ENCODE measurements around the gene TMEM63C. TPM values are rescaled to one million over a fixed set of nuclear protein-coding genes. Genes with fewer than 3 reads are reported as not detected.
"Not testable (repeated sequence)": the region's sequence is repeated elsewhere in the genome, so short reads cannot be mapped to it uniquely, and the experiment has no call there.

Gene TMEM63C
- total RNA-seq, 1 donor from 2014 or later, result 1.1 TPM

- Histone ChIP-seq H3K27me3 (ENCODE audit: control insufficient read depth, insufficient read depth, low read length) (no peaks in the 10 kb centered on the region), H3K36me3 (ENCODE audit: control insufficient read depth, insufficient read depth, low read length) (no peaks in the 10 kb centered on the region), H3K4me3 (ENCODE audit: low read depth, low read length) (no peak overlapping the region)
- no peak for DNase-seq (ENCODE audit: low read depth)
- no peak for TF ChIP-seq CTCF (IDR thresholded peaks at IDR 0.05; ENCODE audit: insufficient read depth, low read length, poor library complexity, severe bottlenecking)
Observed at GRCh38 chr14:77170045-77170444, 11.6 kb upstream of the TMEM63C start.

GRCh38 chr14:77172916-77173315 lies 8.7 kb upstream of the TMEM63C start:
- Histone ChIP-seq H3K36me3 (ENCODE audit: control insufficient read depth, insufficient read depth, low read length) (no peaks in the 10 kb centered on the region), H3K27me3 (ENCODE audit: control insufficient read depth, insufficient read depth, low read length) (no peaks in the 10 kb centered on the region), H3K4me3 (ENCODE audit: low read depth, low read length) (no peak overlapping the region)
- no peak for TF ChIP-seq CTCF (IDR thresholded peaks at IDR 0.05; ENCODE audit: insufficient read depth, low read length, poor library complexity, severe bottlenecking)
- no peak for DNase-seq (ENCODE audit: low read depth)

GRCh38 chr14:77173911-77174617 lies 7.5 kb upstream of the TMEM63C start:
- H3K36me3 ChIP-seq (ENCODE audit: control insufficient read depth, insufficient read depth, low read length); DNase-seq (ENCODE audit: low read depth); H3K4me3 ChIP-seq (ENCODE audit: low read depth, low read length); H3K27me3 ChIP-seq (ENCODE audit: control insufficient read depth, insufficient read depth, low read length): not testable (repeated sequence)

DNA sequence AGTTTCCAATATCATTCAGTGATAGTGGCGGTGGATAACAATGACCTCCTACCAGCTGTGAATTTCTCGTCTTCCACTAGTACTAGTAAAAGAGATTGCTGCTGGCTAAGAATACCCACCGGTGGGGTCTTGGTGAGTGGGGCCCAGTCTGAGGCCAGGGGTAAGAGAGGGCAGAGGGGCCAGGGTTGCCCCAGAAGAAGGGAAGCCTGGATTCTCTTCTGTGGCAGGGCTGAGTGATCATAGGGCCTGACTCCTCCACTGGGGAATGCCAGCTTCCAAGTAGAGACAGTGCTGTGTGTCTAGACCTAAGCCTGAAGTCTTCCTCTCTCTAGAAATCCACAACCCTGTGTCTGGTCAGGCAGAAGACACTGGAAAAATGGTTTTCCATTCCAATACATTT lies 5.8 kb upstream of the TMEM63C start:
- TF ChIP-seq CTCF (IDR thresholded peaks at IDR 0.05; ENCODE audit: insufficient read depth, low read length, poor library complexity, severe bottlenecking), result no peak
- DNase-seq (ENCODE audit: low read depth), result no peak
- no peak overlapping the region for H3K4me3 ChIP-seq (ENCODE audit: low read depth, low read length)
- H3K36me3 ChIP-seq (ENCODE audit: control insufficient read depth, insufficient read depth, low read length), result no peaks in the 10 kb centered on the region
- H3K27me3 ChIP-seq (ENCODE audit: control insufficient read depth, insufficient read depth, low read length), result no peaks in the 10 kb centered on the region

GRCh38 chr14:77177702-77178101 lies 3.9 kb upstream of the TMEM63C start:
- peaks cover 12% of the 10 kb centered on the region for H3K27me3 ChIP-seq (ENCODE audit: control insufficient read depth, insufficient read depth, low read length)
- DNase-seq (ENCODE audit: low read depth), result no peak
- no peak for TF ChIP-seq CTCF (IDR thresholded peaks at IDR 0.05; ENCODE audit: insufficient read depth, low read length, poor library complexity, severe bottlenecking)
- no peak overlapping the region for H3K4me3 ChIP-seq (ENCODE audit: low read depth, low read length)
- no peaks in the 10 kb centered on the region for H3K36me3 ChIP-seq (ENCODE audit: control insufficient read depth, insufficient read depth, low read length)

DNA sequence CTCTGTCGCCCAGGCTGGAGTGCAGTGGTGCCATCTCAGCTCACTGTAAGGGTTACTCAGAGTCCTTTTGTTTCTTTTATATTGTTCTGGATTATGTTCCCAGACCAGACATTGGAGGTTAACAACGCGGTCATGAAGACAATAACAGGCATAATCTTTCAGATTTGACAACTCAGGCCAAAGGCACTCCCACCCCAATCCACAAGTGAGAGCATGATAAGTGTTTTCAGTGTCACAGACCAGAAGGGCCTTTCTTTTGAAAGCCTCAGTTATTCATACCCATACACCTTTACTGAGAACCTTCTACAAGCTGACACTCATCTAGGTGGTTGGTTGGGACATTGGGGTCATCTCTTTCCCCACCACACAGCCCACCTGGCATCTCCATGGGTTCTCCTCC lies 2.9 kb upstream of the TMEM63C start:
- no peak for DNase-seq (ENCODE audit: low read depth)
- peaks cover 13% of the 10 kb centered on the region for H3K27me3 ChIP-seq (ENCODE audit: control insufficient read depth, insufficient read depth, low read length)
- TF ChIP-seq CTCF (IDR thresholded peaks at IDR 0.05; ENCODE audit: insufficient read depth, low read length, poor library complexity, severe bottlenecking), result no peak
- no peak overlapping the region for H3K4me3 ChIP-seq (ENCODE audit: low read depth, low read length)
- no peaks in the 10 kb centered on the region for H3K36me3 ChIP-seq (ENCODE audit: control insufficient read depth, insufficient read depth, low read length)
